Panc1 (cell line): Measurements from ENCODE around the gene RBBP7. TPM values are rescaled to one million over a fixed set of nuclear protein-coding genes. Genes with fewer than 3 reads are reported as not detected.

ENCODE experiments used
- ATAC-seq: fragments of 200-7000 bp; cut with Tn5 transposase; 2 replicates; pipeline ENCODE4 v1.9.1; 2020; ENCODE audit warnings: mild to moderate bottlenecking, moderate library complexity
- BruUV-seq: library from RNA; stranded (reverse); fragments of 400-500 nt; replicated peaks from 2 replicates; lab custom pipeline; 2021; lab: Mats Ljungman, UMichigan
- CTCF ChIA-PET: fragments of 300-600 bp; sonication (Branson Sonifier 250); formaldehyde crosslinking; loops from one replicate; lab custom pipeline; 2022; ENCODE audit warnings: antibody characterized with exemption; lab: Charles Lee
- POLR2A ChIA-PET: fragments of 300-600 bp; sonication (Branson Sonifier 250); formaldehyde crosslinking; loops from one replicate; lab custom pipeline; 2022; ENCODE audit warnings: antibody characterized with exemption; lab: Charles Lee
- DNase-seq: peaks from one replicate; pipeline ENCODE4 v3.0.0-alpha.2; 2010; ENCODE audit warnings: low read depth, low spot score
- H3K27ac ChIP-seq: 2 replicates; pipeline ENCODE4 v1.5.1; 2011; ENCODE audit warnings: mild to moderate bottlenecking, low read length, inconsistent platforms
- H3K27me3 ChIP-seq: fragments of 200-500 bp; sonication (Bioruptor generic); 2 replicates; pipeline ENCODE4 v1.6.0; 2014; ENCODE audit warnings: low read length, inconsistent platforms; ENCODE audit not compliant: control insufficient read depth, insufficient read depth
- H3K36me3 ChIP-seq: fragments of 200-500 bp; sonication (Bioruptor generic); 2 replicates; pipeline ENCODE4 v1.5.1; 2014; ENCODE audit warnings: inconsistent platforms, mild to moderate bottlenecking, low read length, moderate library complexity; ENCODE audit not compliant: control insufficient read depth, insufficient read depth
- H3K4me1 ChIP-seq: 2 replicates; pipeline ENCODE4 v1.5.1; 2011; ENCODE audit warnings: inconsistent platforms, mild to moderate bottlenecking, low read length, moderate library complexity; ENCODE audit not compliant: control insufficient read depth, insufficient read depth
- H3K4me3 ChIP-seq, 2 experiments: 2 replicates each; pipeline ENCODE4 v1.5.1; 2011 to 2012; ENCODE audit warnings: low read depth in 2 of 2, low read length in 2 of 2, mild to moderate bottlenecking in 2 of 2, inconsistent platforms in 1 of 2, moderate library complexity in 1 of 2
- H3K9me3 ChIP-seq: fragments of 200-500 bp; sonication (Bioruptor generic); 2 replicates; pipeline ENCODE4 v1.5.1; 2014; ENCODE audit warnings: low read depth, mild to moderate bottlenecking, inconsistent platforms, low read length, moderate library complexity; ENCODE audit not compliant: control insufficient read depth, insufficient read depth
- POLR2AphosphoS5 ChIP-seq: IDR thresholded peaks from 2 replicates; pipeline ENCODE4 v1.6.1; 2012; ENCODE audit warnings: mild to moderate bottlenecking, low read depth, low read length, moderate library complexity
- SIN3A ChIP-seq: IDR thresholded peaks from 2 replicates; pipeline ENCODE4 v1.6.1; 2012; ENCODE audit warnings: low read depth, mild to moderate bottlenecking, low read length, moderate library complexity, borderline replicate concordance; ENCODE audit not compliant: insufficient read depth
- TCF7L2 ChIP-seq: IDR thresholded peaks from 2 replicates; pipeline ENCODE4 v1.6.1; 2011; ENCODE audit warnings: mild to moderate bottlenecking, low read depth, low read length, inconsistent platforms
- in situ Hi-C: cut with HindIII; loops from 2 replicates; pipeline ENCODE4 v1.10.0; 2016; ENCODE audit warnings: low sequenced_read_pairs, low pct_unique_long_range_greater_than_20kb
- intact Hi-C: fragments of 100-400 bp; cut with micrococcal nuclease; formaldehyde crosslinking; loops from one replicate; pipeline ENCODE4 v1.10.0; 2022; ENCODE audit not compliant: unreplicated experiment
- total RNA-seq: library from RNA; stranded (reverse); gene quantifications from one replicate; pipeline ENCODE4 v1.2.1, GENCODE V29; 2021; ENCODE audit not compliant: unreplicated experiment
- TF ChIP-seq, protein P1 (sequence below): fragments of 450-650 bp; IDR thresholded peaks from 2 replicates; pipeline ENCODE4 v1.5.1; 2017; ENCODE audit warnings: mild to moderate bottlenecking
- TF ChIP-seq, protein P2 (sequence below), 2 experiments: IDR thresholded peaks; 2 replicates each; pipeline ENCODE4 v1.6.1; 2011 to 2012; ENCODE audit warnings: low read depth in 2 of 2, control low read depth in 1 of 2, low read length in 1 of 2, mild to moderate bottlenecking in 1 of 2, moderate library complexity in 1 of 2; ENCODE audit not compliant: insufficient read depth in 1 of 2

Gene RBBP7
- total RNA-seq, 1 experiment from 2014 or later, result 95.8 TPM

DNA sequence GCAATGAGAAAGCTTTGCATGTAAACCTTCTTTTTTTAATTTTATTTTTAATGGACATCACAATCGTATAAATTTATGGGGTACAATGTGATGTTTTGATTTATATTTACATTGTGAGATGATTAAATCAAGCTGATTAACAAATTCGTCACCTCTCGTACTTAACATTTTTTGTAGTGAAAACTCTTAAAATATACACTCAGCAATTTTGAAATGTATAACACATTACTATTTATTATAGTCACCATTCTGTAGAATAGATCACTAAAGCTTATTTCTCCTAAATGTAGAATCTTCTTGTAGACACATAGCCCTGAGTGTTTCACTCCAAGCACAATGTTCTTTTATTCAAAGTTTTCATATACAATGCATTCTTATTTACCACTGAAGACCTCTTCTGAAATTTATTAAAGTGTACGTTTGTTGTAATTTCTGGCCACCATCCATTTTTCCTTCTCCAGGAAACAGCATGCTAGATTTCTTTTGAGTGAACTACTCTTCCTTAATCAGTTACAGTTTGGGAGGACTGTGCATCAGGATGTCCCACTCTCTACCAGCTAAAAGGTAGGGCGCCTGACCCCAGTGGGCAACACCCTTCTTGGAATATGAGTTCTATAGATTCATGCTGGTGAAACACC lies 4.4 kb upstream of the RBBP7 start:
- H3K4me3 ChIP-seq, result no peak overlapping the region
- in situ Hi-C loops, result no loop called here
- intact Hi-C loops, result no loop called here
- H3K27me3 ChIP-seq, result no peaks in the 10 kb centered on the region
- TF ChIP-seq, protein P1, sequence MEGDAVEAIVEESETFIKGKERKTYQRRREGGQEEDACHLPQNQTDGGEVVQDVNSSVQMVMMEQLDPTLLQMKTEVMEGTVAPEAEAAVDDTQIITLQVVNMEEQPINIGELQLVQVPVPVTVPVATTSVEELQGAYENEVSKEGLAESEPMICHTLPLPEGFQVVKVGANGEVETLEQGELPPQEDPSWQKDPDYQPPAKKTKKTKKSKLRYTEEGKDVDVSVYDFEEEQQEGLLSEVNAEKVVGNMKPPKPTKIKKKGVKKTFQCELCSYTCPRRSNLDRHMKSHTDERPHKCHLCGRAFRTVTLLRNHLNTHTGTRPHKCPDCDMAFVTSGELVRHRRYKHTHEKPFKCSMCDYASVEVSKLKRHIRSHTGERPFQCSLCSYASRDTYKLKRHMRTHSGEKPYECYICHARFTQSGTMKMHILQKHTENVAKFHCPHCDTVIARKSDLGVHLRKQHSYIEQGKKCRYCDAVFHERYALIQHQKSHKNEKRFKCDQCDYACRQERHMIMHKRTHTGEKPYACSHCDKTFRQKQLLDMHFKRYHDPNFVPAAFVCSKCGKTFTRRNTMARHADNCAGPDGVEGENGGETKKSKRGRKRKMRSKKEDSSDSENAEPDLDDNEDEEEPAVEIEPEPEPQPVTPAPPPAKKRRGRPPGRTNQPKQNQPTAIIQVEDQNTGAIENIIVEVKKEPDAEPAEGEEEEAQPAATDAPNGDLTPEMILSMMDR, result no peak
- no peaks in the 10 kb centered on the region; the same call in 1 of the 2 replicates for H3K4me1 ChIP-seq
- ChIA-PET CTCF (no interaction called here), POLR2A (interaction anchor here (0.6 kb wide), 1 partner anchor 30 kb away, joined by 9 read pairs; no protein-coding TSS in a partner anchor)
- ATAC-seq (no peak), DNase-seq (no peak)
- no peak overlapping the region for H3K27ac ChIP-seq
- BruUV-seq, result no TSS peak
- no peaks in the 10 kb centered on the region for H3K36me3 ChIP-seq
- H3K9me3 ChIP-seq, result no peaks in the 10 kb centered on the region

DNA sequence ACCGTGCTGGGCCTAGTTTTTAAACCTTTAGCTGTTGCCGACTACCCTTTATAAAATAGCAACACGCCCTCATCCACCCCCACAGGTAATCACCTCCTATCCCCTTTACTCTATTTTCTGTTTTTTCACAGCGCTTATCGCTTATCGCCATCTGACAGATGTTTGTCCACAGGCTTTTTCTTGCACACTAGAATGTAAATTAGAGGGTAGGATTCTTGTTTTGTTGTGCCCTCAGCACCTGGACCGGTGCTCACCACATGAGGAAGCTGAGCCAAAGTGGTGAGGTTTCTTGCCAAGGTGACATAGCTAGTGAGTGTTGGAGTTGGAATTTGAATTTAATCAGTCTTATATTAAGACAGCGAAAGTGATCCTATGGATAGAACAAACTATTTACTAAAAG lies 2.9 kb upstream of the RBBP7 start:
- Histone ChIP-seq H3K27ac (no peak overlapping the region), H3K4me3 (no peak overlapping the region), H3K27me3 (no peaks in the 10 kb centered on the region), H3K4me1 (no peaks in the 10 kb centered on the region; the same call in 1 of the 2 replicates), H3K36me3 (no peaks in the 10 kb centered on the region; the same call in 1 of the 2 replicates), H3K9me3 (no peaks in the 10 kb centered on the region)
- TF ChIP-seq POLR2AphosphoS5 (no peak), TCF7L2 (no peak), SIN3A (no peak)
- TF ChIP-seq, protein P2, sequence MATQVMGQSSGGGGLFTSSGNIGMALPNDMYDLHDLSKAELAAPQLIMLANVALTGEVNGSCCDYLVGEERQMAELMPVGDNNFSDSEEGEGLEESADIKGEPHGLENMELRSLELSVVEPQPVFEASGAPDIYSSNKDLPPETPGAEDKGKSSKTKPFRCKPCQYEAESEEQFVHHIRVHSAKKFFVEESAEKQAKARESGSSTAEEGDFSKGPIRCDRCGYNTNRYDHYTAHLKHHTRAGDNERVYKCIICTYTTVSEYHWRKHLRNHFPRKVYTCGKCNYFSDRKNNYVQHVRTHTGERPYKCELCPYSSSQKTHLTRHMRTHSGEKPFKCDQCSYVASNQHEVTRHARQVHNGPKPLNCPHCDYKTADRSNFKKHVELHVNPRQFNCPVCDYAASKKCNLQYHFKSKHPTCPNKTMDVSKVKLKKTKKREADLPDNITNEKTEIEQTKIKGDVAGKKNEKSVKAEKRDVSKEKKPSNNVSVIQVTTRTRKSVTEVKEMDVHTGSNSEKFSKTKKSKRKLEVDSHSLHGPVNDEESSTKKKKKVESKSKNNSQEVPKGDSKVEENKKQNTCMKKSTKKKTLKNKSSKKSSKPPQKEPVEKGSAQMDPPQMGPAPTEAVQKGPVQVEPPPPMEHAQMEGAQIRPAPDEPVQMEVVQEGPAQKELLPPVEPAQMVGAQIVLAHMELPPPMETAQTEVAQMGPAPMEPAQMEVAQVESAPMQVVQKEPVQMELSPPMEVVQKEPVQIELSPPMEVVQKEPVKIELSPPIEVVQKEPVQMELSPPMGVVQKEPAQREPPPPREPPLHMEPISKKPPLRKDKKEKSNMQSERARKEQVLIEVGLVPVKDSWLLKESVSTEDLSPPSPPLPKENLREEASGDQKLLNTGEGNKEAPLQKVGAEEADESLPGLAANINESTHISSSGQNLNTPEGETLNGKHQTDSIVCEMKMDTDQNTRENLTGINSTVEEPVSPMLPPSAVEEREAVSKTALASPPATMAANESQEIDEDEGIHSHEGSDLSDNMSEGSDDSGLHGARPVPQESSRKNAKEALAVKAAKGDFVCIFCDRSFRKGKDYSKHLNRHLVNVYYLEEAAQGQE (IDR thresholded peaks at IDR 0.05; ENCODE audit: insufficient read depth in 1 of 2, low read depth in 2 of 2, low read length in 1 of 2), result no peak
- TF ChIP-seq, protein P1, result no peak
- ChIA-PET POLR2A (no interaction called here), CTCF (no interaction called here)
- in situ Hi-C loops, result no loop called here
- ATAC-seq, result no peak
- intact Hi-C loops, result no loop called here
- BruUV-seq, result no TSS peak
- no peak for DNase-seq
